GM12878 (cell line): ENCODE data around the gene DMPK. TPM values are rescaled to one million over a fixed set of nuclear protein-coding genes. Genes with fewer than 3 reads are reported as not detected.

ENCODE experiments used
- ATAC-seq: fragments of 200-7000 bp; cut with Tn5 transposase; 3 replicates; pipeline ENCODE4 v1.9.1; 2020; ENCODE audit warnings: mild to moderate bottlenecking, moderate library complexity
- BruUV-seq: library from RNA; stranded (reverse); fragments of 400-500 nt; replicated peaks from 2 replicates; lab custom pipeline; 2021; lab: Mats Ljungman, UMichigan
- CTCF ChIA-PET: fragments of 300-600 bp; sonication (Branson Sonifier 250); formaldehyde crosslinking; extraction: SDS; loops from one replicate; lab custom pipeline; 2021; ENCODE audit warnings: inconsistent platforms; lab: Yijun Ruan, JAX
- POLR2A ChIA-PET: fragments of 350-600 bp; formaldehyde crosslinking; extraction: SDS; loops from one replicate; lab custom pipeline; 2021; ENCODE audit warnings: inconsistent platforms; lab: Charles Lee
- RAD21 ChIA-PET: fragments of 300-600 bp; sonication (Branson Sonifier 250); formaldehyde crosslinking; loops from one replicate; lab custom pipeline; 2023; ENCODE audit warnings: antibody characterized with exemption; ENCODE audit not compliant: unreplicated experiment; lab: Charles Lee
- SMC1A ChIA-PET: fragments of 300-600 bp; sonication (Branson Sonifier 250); formaldehyde crosslinking; loops from one replicate; lab custom pipeline; 2023; ENCODE audit not compliant: unreplicated experiment, uncharacterized antibody; lab: Charles Lee
- DNase-seq: peaks from one replicate; pipeline ENCODE4 v3.0.0-alpha.2; 2011; ENCODE audit warnings: low read depth, low spot score
- FAIRE-seq: peaks from 3 replicates; lab custom pipeline; 2011; peaks lifted over from hg19 to GRCh38; lab: Jason Lieb, UNC
- H2AFZ ChIP-seq: 2 replicates; pipeline ENCODE4 v1.6.0; 2011; ENCODE audit warnings: low read depth, low read length, control low read depth; ENCODE audit not compliant: control insufficient read depth
- H3K27ac ChIP-seq: 2 replicates; pipeline ENCODE4 v1.5.1; 2011; ENCODE audit warnings: control low read depth; ENCODE audit not compliant: control insufficient read depth, insufficient read depth
- H3K27me3 ChIP-seq, 2 experiments: replicated peaks in 1 of 2; 2 replicates each; pipeline versions ENCODE4 v1.6.0 to v1.6.1; 2011; ENCODE audit warnings: low read length in 1 of 2; ENCODE audit not compliant: control insufficient read depth in 2 of 2, insufficient read depth in 2 of 2
- H3K36me3 ChIP-seq, 2 experiments: 2 replicates each; pipeline ENCODE4 v1.5.1; 2011; ENCODE audit warnings: low read length in 1 of 2; ENCODE audit not compliant: control insufficient read depth in 2 of 2, insufficient read depth in 2 of 2
- H3K4me1 ChIP-seq: 2 replicates; pipeline ENCODE4 v1.6.1; 2011; ENCODE audit warnings: mild to moderate bottlenecking, low read length, moderate library complexity, mixed read lengths; ENCODE audit not compliant: control insufficient read depth, insufficient read depth
- H3K4me2 ChIP-seq: 2 replicates; pipeline ENCODE4 v1.6.0; 2011; ENCODE audit warnings: control low read depth; ENCODE audit not compliant: control insufficient read depth, insufficient read depth
- H3K4me3 ChIP-seq: fragments of 200-600 bp; sonication (generic); 2 replicates; pipeline ENCODE4 v1.5.1; 2016
- H3K79me2 ChIP-seq: 2 replicates; pipeline ENCODE4 v1.6.0; 2011; ENCODE audit warnings: low read length; ENCODE audit not compliant: control insufficient read depth, insufficient read depth
- H3K9ac ChIP-seq: 2 replicates; pipeline ENCODE4 v1.8.0; 2011; ENCODE audit warnings: low read length, control low read depth, mixed read lengths; ENCODE audit not compliant: control insufficient read depth, insufficient read depth
- H3K9me3 ChIP-seq: replicated peaks from 3 replicates; pipeline ENCODE4 v1.5.1; 2011; ENCODE audit warnings: mild to moderate bottlenecking, low read length; ENCODE audit not compliant: control insufficient read depth, insufficient read depth
- H4K20me1 ChIP-seq: 2 replicates; pipeline ENCODE4 v1.6.0; 2011; ENCODE audit not compliant: control insufficient read depth, insufficient read depth
- ATF7 ChIP-seq: fragments of 450-650 bp; IDR thresholded peaks from 2 replicates; pipeline ENCODE4 v1.6.1; 2016; ENCODE audit warnings: low read depth, mild to moderate bottlenecking
- CHD1 ChIP-seq: IDR thresholded peaks from 2 replicates; pipeline ENCODE4 v1.6.1; 2012; ENCODE audit warnings: low read depth, low read length, improper control_type of control experiment
- ESRRA ChIP-seq: IDR thresholded peaks from 2 replicates; pipeline ENCODE4 v1.6.1; 2012; ENCODE audit warnings: mild to moderate bottlenecking, low read length, improper control_type of control experiment
- JUNB ChIP-seq: IDR thresholded peaks from 2 replicates; pipeline ENCODE4 v1.6.1; 2016; ENCODE audit warnings: antibody characterized with exemption, mild to moderate bottlenecking
- KLF5 ChIP-seq: fragments of 450-650 bp; IDR thresholded peaks from 2 replicates; pipeline ENCODE4 v1.6.1; 2014; ENCODE audit warnings: mild to moderate bottlenecking; ENCODE audit not compliant: partially characterized antibody
- MEF2A ChIP-seq: IDR thresholded peaks from 2 replicates; pipeline ENCODE4 v1.6.1; 2011; ENCODE audit warnings: low read depth, mild to moderate bottlenecking, low read length, moderate library complexity; ENCODE audit not compliant: insufficient read depth
- MTA3 ChIP-seq: IDR thresholded peaks from 2 replicates; pipeline ENCODE4 v1.6.1; 2012; ENCODE audit warnings: low read length, inconsistent platforms, borderline replicate concordance
- MYB ChIP-seq: fragments of 150-350 bp; IDR thresholded peaks from 2 replicates; pipeline ENCODE4 v1.6.1; 2014; ENCODE audit warnings: mild to moderate bottlenecking, low read depth, low read length, borderline replicate concordance
- POLR2A ChIP-seq: IDR thresholded peaks from 2 replicates; pipeline ENCODE4 v1.6.1; 2011; ENCODE audit warnings: low read depth, mild to moderate bottlenecking, low read length
- RUNX3 ChIP-seq: IDR thresholded peaks from 2 replicates; pipeline ENCODE4 v1.6.1; 2012; ENCODE audit warnings: low read length, inconsistent platforms
- TCF7 ChIP-seq: IDR thresholded peaks from 2 replicates; pipeline ENCODE4 v1.6.1; 2014; ENCODE audit warnings: antibody characterized with exemption, borderline replicate concordance
- YY1 ChIP-seq: IDR thresholded peaks from 2 replicates; pipeline ENCODE4 v1.6.1; 2011; ENCODE audit warnings: low read depth, mild to moderate bottlenecking, low read length
- WGBS: methylation state at CpG from one replicate; pipeline ENCODE4 v1.1.6; 2016; ENCODE audit warnings: low lambda C conversion rate; ENCODE audit not compliant: insufficient replicate concordance, insufficient coverage; ENCODE audit errors: missing lambda C conversion rate; 5-methylcytosine and 5-hydroxymethylcytosine counted together
- in situ Hi-C: fragments of 300-500 bp; cut with MboI; formaldehyde crosslinking; loops from 9 replicates; pipeline ENCODE4 v1.14.3; 2018; ENCODE audit warnings: mixed read lengths
- intact Hi-C: fragments of 100-400 bp; cut with micrococcal nuclease; formaldehyde crosslinking; loops from one replicate; pipeline ENCODE4 v1.14.2; 2022; ENCODE audit not compliant: unreplicated experiment
- polyA plus RNA-seq, 11 experiments: library from polyadenylated mRNA; depleted of rRNA in 4 of 11; unstranded in 6 of 11; stranded (reverse) in 5 of 11; fragments of >200 nt; fragmentation: Nextera tagmentation in 4 of 11; fragmentation: Illumina TruSeq in 1 of 11; extraction: Ambion mirVana in 4 of 11; extraction: Trizol in 1 of 11; gene quantifications; 1 replicate in 1 of 11; 2 replicates in 10 of 11; pipeline versions ENCODE4 v1.2.1 to v1.2.3, GENCODE V29; 2011 to 2016; ENCODE audit warnings: inconsistent platforms in 2 of 11, missing spikeins in 2 of 11, low read depth in 1 of 11
- total RNA-seq, 4 experiments: library from RNA; depleted of rRNA in 3 of 4; stranded (reverse); fragments of >200 nt in 3 of 4; fragmentation: Illumina TruSeq in 1 of 4; extraction: Trizol in 1 of 4; gene quantifications; 2 replicates each; pipeline versions ENCODE4 v1.2.1 to v1.2.3, GENCODE V29; 2013 to 2021
- TF ChIP-seq, protein P1 (sequence below): IDR thresholded peaks from 2 replicates; pipeline ENCODE4 v1.6.1; 2012; ENCODE audit warnings: low read length, inconsistent platforms
- TF ChIP-seq, protein P2 (sequence below): fragments of 450-650 bp; IDR thresholded peaks from 2 replicates; pipeline ENCODE4 v1.6.1; 2016; ENCODE audit warnings: mild to moderate bottlenecking
- TF ChIP-seq, protein P3 (sequence below): fragments of 150-350 bp; IDR thresholded peaks from 2 replicates; pipeline ENCODE4 v1.6.1; 2016; ENCODE audit warnings: low read depth, low read length

DMPK gene
- total and polyA plus RNA-seq, 10 of the 15 experiments (the other 5 are each of a cell fraction or from before 2014, with no cell fraction given) = 0.60 to 33.6 (median 5.2) TPM

DNA sequence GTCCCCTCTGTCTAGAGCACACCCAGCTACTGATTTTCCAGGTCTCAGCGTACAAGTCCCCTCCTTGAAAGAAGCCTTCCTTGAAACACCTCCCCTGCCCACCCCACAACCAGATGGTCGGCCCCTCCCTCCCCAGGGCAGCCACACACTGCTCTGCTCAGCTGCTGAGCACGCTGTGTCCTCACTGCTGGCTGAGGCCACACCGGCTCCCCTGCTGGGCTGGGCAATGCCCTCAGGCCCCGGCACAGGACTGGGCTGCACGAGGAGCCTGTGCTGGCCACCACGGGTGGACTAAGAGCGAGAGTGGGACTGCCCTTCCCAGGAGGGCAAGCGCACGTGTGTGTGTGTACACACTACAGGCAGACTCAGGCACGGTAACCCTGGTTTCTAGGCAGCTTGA is 44.6 kb upstream of the DMPK start:
- FAIRE-seq (no peak), DNase-seq (no peak), ATAC-seq (no peak)
- ChIA-PET SMC1A (no interaction called here), CTCF (no interaction called here), RAD21 (no interaction called here), POLR2A (no interaction called here)
- Histone ChIP-seq H3K79me2 (no peaks in the 10 kb centered on the region), H3K4me2 (no peak overlapping the region), H3K27me3 (no peaks in the 10 kb centered on the region), H3K27ac (no peak overlapping the region), H3K4me1 (no peaks in the 10 kb centered on the region; the same call in 1 of the 2 replicates), H3K4me3 (no peak overlapping the region), H2AFZ (no peak overlapping the region), H3K36me3 (peaks cover 26 to 57% of the 10 kb centered on the region in 2 experiments), H3K9ac (no peak overlapping the region), H4K20me1 (no peaks in the 10 kb centered on the region), H3K9me3 (no peaks in the 10 kb centered on the region)
- TF ChIP-seq CHD1 (no peak), ATF7 (no peak), ESRRA (no peak), TCF7 (no peak), KLF5 (no peak), MYB (no peak), MTA3 (no peak), POLR2A (no peak), MEF2A (no peak), JUNB (no peak), YY1 (no peak), RUNX3 (no peak)
- TF ChIP-seq, protein P1, sequence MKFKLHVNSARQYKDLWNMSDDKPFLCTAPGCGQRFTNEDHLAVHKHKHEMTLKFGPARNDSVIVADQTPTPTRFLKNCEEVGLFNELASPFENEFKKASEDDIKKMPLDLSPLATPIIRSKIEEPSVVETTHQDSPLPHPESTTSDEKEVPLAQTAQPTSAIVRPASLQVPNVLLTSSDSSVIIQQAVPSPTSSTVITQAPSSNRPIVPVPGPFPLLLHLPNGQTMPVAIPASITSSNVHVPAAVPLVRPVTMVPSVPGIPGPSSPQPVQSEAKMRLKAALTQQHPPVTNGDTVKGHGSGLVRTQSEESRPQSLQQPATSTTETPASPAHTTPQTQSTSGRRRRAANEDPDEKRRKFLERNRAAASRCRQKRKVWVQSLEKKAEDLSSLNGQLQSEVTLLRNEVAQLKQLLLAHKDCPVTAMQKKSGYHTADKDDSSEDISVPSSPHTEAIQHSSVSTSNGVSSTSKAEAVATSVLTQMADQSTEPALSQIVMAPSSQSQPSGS = no peak
- TF ChIP-seq, protein P2, sequence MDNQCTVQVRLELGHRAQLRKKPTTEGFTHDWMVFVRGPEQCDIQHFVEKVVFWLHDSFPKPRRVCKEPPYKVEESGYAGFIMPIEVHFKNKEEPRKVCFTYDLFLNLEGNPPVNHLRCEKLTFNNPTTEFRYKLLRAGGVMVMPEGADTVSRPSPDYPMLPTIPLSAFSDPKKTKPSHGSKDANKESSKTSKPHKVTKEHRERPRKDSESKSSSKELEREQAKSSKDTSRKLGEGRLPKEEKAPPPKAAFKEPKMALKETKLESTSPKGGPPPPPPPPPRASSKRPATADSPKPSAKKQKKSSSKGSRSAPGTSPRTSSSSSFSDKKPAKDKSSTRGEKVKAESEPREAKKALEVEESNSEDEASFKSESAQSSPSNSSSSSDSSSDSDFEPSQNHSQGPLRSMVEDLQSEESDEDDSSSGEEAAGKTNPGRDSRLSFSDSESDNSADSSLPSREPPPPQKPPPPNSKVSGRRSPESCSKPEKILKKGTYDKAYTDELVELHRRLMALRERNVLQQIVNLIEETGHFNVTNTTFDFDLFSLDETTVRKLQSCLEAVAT = no peak
- TF ChIP-seq, protein P3, sequence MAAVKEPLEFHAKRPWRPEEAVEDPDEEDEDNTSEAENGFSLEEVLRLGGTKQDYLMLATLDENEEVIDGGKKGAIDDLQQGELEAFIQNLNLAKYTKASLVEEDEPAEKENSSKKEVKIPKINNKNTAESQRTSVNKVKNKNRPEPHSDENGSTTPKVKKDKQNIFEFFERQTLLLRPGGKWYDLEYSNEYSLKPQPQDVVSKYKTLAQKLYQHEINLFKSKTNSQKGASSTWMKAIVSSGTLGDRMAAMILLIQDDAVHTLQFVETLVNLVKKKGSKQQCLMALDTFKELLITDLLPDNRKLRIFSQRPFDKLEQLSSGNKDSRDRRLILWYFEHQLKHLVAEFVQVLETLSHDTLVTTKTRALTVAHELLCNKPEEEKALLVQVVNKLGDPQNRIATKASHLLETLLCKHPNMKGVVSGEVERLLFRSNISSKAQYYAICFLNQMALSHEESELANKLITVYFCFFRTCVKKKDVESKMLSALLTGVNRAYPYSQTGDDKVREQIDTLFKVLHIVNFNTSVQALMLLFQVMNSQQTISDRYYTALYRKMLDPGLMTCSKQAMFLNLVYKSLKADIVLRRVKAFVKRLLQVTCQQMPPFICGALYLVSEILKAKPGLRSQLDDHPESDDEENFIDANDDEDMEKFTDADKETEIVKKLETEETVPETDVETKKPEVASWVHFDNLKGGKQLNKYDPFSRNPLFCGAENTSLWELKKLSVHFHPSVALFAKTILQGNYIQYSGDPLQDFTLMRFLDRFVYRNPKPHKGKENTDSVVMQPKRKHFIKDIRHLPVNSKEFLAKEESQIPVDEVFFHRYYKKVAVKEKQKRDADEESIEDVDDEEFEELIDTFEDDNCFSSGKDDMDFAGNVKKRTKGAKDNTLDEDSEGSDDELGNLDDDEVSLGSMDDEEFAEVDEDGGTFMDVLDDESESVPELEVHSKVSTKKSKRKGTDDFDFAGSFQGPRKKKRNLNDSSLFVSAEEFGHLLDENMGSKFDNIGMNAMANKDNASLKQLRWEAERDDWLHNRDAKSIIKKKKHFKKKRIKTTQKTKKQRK = no peak
- intact Hi-C loops = no loop called here
- in situ Hi-C loops = no loop called here
- WGBS = 81% methylated on average over 11 of the region's 11 CpGs
- BruUV-seq = no TSS peak
